NCI-H82 treated with DMSO at 0.1 percent for 48 hours (cell line): ENCODE results near the gene ORC1.

Experiments
- DNase-seq: peaks from one replicate; lab custom pipeline; 2025; ENCODE audit not compliant: unreplicated experiment; lab: John Stamatoyannopoulos, UW

ORC1 gene

DNA sequence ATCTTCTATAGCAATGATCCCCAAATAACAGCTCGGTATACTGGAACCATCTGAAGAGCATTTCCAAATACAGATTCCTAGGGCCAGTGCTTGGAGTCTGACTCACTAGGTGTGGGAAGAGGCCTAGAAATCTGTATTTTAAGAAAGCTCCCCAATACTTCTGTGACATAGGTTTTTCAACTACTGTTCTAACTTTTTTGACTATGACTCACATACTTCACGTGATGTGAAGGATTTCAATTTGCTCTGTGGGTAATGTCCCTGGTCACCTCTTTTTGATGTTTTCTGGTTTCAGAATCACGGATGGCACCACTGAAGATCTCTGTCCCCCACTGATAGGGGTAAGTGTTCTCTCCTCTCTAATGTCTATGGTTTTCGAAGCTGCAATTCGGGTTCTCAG is 11.0 kb downstream of the ORC1 start:
- no peak for DNase-seq

DNA sequence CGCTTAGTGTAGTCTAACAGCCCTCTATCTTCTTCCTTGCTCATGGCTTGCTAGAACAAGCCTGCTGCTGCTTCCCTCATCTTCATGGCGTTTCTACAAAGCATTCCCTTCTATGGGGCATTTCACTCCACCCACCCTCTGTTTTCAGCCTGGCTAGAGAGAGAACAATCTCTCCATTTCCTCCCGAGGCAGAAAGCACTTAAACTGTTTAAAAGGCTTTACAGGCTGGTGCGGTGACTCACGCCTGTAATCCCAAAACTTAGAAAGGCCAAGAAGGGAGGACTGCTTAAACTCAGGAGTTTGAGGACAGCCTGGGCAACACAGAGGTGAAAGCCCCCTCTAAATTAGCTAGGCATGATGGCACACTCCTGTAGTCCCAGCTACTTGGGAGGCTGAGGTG is 17.8 kb downstream of the ORC1 start:
- no peak for DNase-seq

DNA sequence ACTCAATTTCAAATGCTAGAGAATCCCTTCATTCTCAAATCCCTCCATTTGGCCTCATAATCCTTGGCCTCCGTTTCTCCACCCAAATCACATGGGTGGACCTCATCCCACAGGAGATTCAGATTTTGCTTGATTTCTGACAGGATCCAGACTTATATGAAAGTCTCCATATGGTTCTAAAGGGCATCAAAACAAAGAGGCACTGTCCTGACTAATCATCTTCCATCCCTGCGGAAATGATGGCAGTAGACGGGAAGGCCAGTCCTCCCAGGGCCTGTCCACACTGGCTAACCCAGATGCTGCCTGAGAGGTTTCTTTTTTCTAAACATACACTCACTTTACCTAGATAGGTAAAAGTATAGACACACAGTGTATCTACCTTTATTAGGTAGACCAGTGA is 18.8 kb downstream of the ORC1 start:
- DNase-seq, result no peak

DNA sequence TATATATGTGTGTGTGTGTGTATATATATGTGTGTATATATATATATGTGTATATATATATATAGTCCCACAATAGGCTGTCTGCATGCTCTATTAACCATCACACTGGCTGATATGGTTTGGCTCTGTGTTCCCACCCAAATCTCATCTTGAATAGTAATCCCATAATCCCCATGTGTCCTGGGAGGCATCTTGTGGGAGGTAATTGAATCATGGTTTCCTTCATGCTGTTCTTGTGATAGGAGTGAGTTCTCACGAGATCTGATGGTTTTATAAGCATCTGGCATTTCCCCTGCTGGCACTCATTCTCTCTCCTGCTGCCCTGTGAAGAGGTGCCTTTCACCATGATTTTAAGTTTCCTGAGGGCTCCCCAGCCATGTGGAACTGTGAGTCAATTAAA is 34.4 kb downstream of the ORC1 start:
- peak; percentile 64 for DNase-seq

DNA sequence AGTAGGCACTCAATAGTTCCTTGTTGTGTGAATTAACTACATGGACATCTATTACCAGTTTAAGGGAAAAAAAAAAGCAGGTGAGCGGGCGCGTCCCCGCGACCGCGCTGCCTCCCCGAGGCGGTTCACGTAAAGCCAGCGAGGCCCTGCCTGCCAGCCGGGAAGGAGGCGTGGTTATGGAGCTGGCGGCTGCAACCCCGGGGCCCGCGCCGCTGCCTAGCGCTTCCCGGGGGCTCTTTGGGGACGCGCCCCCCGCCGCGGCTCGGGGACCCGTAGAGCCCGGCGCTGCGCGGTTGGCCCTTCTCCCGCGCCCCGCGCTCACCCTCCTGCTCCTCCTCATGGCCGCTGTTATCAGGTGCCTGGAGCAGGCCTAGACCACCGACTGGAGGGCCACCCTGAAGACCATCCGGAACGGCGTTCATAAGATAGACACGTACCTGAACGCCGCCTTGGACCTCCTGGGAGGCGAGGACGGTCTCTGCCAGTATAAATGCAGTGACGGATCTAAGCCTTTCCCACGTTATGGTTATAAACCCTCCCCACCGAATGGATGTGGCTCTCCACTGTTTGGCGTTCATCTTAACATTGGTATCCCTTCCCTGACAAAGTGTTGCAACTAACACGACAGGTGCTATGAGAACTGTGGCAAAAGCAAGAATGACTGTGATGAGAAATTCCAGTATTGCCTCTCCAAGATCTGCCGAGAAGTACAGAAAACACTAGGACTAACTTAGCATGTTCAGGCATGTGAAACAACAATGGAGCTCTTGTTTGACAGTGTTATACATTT is 35.6 kb downstream of the ORC1 start:
- peak; percentile 15 for DNase-seq

DNA sequence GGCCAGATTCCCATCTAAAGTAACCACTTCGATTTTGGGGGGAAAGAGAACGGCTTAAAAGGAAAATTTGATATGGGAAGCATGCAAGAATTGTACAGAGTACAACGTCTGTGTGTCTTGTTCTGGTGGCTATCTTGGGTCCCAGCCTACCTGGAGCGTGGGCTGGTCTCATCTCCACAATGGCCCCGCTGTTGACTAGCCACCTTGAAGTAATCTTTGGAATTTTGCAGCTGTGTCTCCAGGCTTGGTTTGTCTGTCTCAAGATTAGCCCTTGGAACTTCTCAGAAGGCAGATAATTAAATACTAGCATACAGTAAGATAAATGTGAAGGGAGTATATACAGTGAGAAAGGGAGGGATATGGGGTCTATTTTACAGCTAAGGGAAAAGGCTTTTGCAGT is 37.0 kb downstream of the ORC1 start:
- DNase-seq, result no peak

DNA sequence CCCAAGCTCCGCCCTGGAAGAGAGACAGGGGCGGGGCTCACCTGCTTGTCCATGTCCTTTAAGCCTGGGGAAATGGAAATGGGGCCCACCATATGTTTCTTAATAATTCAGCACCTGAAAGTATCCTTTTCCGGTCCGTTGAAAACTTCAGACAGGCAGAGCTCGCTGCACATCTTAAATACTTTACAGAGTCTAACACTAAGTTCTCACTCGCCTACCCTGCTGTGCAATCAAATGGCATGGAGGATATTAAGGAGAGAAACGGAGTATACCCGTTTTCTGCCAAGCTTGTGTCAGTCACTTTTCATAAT is 37.8 kb downstream of the ORC1 start:
- DNase-seq, result no peak

DNA sequence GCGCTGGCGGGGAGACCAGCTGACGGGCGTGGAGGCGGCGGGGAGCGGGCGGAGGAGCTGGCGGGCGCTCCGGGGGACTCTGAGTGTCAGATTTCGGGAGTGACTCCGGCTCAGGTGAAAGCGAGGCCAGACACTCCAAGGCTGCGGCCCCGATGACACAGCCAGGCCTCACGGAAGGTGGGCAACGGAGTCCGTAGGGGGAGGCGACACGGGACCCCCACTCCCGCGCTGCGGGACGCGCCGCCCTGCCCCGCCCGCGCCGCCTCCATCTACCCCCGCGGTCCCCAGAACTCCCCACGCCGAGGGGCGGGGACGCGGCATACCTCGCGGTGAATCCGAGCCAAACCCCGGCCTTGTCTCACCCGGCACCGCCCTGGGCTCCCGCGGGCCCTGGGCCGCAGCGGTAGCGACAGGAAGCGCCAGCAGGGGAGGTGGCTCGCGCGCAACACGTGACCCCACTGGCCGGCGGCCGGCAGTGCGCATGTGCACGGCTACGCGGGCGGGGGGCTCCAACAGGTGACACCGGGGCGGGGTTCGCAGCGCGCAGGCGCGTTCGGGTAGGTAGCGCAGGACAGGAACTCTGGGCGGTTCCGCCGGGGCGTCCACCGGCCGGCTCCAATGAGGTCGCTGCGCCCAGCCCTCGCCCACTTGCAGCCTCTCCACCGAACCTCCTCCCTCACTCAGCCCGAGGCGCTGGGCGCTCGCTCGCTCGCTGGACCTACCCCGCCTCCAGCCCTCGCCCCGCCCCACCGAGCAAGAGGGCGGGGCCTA is 38.3 kb downstream of the ORC1 start, which contains the start of gene CC2D1B:
CC2D1B (minus strand) TSS at position 460 of the 771 bp plus-strand sequence. CDS start 1,585 bp downstream, outside the sequence.
- DNase-seq, result peak; percentile 95

DNA sequence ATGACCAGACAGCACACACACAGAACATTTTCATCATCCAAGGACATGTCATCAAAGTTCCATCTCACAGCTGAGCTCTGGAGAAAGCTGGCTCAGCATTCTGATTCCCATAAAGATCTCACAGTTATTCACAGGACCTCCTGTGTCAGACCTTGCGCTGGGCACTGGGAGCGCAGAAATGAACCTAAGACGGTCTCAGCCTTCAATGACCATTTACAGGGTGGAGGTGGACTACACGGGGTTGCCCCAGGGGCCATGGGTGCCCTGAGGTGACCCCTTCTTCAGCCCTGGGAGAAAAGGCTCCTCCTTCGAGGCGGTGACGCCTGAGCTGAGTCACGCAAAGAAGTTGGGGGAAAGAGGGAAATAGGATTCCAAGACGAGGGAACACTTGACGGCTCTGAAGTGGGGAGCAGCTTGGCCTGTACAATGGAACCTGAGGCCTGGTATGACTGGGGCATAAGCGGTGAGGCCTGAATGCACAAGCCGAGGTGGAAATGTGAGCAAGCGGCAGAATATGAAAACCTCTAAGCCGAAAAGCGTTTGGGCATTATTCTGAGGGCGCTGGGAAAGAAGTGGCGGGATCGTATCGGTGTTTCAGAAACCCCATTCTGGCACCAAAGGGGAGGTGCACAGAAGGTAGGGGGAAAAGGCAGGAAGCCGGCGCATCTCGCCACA is 39.0 kb downstream of the ORC1 start:
- no peak for DNase-seq

DNA sequence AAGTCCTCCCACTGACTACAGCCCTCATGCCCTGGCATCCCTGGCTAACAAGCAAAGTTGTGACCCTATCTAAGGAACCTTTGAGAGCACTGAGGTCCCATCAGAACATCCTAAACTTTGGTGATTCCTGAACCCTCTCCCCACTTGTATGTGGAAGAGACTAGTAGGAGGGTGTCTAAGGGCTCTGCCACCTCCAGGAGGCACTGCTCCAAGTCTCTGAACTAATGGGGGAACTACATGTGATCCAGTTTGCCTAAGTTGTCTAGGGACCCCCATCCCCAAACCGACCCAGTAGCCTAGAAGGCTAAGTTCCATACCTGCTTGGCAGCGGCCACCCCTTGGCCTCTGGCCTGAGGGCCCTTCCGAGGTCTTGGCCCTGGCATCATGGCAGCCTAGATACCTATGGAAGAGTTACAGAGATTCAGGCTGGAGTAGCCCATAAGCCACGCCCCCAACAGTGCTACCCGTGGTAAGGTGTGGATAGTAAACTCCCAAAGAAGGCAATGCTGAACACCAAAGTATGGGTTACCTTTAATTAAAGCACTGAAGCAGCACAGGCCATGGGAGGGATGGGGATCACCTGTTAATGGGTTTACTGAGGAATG is 39.9 kb downstream of the ORC1 start:
- no peak for DNase-seq

DNA sequence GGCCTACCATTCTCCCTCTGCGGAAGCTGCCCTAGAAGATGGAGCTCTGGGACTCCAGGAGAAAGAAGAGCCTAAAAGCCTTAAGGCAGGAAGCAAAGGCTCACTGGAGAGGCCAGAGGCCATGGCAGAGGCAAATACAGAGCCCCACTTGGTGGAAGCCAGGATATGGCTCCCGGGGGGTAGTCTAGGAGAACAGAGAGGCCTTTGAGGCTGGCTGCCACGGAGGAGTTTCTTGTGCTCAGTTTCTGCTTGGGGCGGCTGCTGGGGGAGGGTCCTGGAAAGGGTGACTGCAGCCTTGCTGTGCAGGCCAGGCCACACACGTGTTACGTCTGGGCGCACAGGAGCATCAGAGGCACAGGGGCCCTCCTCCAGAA is 43.6 kb downstream of the ORC1 start:
- DNase-seq, result no peak

DNA sequence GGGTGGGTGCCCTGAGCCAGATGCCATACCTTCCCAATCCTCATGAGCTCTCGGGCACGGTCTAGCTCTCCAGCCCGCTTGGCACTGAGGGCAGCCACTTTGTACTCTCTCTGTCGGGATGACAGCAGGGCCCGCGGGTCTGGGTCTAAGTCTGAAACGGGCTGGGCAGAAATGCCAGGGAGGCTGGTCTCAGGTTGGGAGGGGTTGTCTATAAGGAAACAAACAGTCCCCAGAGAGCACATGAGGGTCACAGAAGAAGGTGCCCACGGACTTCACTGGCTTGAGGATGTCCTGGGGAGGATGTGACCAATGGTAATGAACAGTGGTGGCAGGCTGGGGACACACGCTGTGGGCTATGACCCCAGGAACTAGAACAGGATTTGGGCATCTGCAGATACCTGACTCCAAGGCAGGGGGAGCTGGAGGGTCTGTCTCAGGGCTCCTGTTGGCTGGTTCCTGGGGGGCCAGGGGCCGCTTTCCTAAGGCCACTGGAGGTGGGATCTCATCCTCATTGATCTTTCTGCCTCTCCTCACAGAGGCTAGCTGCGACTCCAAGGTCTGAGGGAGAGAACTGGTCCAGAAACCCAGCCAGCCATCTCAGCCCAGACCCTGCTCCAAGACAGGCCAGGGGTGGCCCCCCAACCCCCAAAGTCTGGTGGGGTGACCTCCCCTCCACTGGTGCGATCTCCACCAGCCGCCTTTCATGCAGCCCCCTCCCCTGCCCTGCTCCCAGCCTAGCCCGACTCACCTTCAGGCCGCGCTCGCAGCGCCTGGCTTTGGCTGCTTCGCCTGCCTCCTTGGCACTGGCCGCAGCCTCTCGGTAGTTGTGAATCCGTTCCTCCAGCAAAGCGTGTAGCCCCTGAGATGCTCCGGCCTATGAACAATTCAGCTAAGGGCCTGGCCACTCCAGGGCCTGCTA is 44.3 kb downstream of the ORC1 start:
- DNase-seq, result no peak

DNA sequence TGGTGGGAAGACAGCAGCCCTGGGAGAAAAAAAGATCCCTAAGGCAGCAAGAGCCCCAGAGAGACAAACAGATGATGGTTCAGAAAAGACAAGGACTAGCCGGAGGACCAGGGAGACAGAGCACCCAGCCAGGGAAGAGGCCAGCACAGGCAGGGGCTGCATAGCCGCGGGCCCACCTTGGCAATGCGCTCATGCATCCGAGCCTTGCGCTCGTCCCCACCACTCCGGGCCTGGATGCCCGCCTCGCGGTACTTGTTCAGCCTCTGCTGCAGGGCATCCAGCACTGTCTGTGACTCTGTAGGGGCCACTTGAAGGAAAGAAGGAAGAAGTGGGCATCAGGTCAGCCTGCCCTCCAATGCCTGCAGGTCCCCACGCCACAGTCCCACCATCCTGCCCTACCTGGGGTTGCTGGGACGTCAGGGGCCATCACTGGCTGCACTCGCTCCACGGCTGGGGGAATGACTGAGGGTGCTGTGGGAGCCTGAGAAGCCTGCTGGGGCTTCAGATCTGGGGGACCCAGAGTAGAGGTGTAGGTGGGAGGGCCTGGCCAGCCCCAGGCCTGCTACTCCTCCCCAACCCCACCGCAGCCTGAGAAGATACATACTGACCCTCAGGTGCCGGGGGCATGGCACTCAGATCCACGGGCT is 45.2 kb downstream of the ORC1 start:
- no peak for DNase-seq

DNA sequence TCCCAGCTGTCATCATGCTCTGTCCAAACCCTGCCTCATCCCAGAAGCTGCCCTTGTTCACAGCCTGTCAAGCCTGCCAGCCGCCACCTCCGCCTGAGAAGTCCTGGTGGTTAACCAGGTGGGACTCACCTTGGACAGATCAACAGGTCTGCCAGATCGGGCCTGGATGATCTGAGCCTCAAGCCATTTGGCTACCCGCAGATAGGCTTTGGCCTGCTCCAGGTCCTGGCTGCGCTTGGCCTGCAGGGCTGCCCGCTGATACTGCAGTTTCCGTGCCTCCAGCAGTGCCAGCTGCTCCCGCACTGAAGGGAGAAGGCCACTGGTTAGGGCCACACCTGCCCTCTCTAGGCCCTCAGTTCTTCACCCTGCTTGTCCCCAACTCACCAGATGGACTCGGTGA is 46.8 kb downstream of the ORC1 start:
- no peak for DNase-seq

DNA sequence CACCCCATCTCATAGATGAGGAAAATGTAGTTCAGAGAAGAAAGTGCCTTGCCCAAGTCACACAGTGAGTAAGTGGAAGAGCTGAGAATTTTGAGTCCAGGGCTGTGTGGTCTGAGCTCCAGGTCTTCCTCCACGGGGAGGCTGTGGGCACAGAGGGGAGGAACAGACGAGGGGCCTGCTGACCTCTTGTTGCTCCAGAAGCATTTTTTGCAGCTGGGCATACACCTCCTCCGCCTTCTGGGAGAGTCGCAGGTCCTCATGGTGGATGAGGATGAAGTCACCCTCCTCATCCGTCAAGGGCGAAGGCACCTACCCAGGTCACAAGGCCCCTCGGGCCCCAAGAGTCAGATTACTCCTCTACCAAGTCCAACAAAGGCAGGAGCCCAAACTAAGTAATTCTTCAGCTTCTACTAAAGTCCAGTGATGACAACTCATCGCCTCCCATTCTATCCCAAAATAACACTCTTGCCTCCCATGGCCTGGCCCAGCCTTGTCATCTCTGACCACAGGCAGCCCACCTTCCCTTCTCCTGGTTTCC is 47.3 kb downstream of the ORC1 start:
- no peak for DNase-seq

DNA sequence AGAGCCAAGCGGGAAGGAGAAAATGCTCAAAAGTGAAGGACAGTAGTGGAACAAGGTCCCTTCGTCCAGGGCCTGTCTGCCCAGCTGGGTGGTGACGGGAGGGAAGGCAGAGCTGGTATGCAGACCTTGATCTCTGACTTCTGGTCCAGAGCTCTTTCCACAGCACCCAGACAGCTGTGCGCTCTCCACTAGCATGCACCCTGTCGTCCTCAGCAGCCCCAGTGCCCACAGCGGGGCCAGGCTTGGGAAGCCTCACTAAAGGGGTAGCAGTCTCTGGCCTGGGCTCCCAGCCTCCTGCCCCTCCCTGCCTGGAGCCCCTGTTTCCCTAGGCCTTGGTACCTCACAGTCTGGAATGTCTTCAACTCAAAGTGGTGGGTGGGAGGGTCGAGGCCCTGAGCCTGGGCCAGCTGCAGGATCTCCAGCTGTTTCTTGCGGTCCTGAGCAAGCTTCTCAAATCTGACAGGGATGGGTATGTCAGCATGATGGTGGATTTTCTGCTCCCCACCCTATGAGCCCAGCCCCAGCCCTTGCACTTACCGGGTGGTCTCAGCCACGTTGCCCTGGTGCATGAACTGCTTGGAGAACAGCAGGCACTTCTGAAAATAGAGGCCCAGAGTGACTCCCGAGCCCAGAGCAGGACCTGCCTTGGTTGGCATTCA is 48.2 kb downstream of the ORC1 start:
- no peak for DNase-seq

DNA sequence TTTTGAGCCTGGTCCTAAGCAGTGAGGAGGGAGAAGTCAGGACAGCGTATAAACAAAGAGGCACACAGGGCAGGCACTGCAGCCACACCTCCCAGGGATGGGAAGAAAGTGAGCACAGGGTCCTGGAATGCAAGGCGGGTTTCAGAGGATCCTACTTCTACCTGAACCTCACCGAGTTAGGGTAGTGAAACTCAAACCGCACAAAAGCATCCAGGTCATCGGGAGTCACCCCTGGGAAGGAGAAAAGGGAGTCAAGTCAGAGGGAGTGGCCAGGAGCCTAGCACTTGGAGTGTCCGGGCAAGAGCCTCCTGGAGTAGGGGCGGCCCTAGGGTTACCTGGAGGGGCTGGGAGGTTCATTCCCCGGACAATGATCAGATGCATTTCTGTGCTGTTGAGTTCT is 48.8 kb downstream of the ORC1 start:
- DNase-seq, result no peak

DNA sequence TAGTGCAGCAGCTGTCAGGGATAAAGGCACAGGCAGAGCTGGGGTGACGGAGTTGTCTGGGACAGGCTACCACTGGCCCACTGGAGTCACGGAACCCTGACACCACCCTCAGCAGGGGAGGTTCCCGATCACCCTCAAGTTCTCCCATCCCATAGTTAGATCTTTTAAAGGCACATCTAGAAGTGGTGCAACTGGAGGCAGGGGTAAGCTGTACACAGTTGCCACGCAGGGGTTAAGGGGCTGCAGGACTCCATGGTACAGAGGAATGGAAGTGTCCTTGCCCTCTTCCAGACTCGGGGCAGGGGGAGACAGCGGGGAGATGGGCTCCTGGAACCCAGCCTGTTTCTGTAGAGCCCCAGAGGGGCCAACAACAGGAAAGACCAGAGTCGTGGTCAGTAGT is 51.5 kb downstream of the ORC1 start:
- no peak for DNase-seq

DNA sequence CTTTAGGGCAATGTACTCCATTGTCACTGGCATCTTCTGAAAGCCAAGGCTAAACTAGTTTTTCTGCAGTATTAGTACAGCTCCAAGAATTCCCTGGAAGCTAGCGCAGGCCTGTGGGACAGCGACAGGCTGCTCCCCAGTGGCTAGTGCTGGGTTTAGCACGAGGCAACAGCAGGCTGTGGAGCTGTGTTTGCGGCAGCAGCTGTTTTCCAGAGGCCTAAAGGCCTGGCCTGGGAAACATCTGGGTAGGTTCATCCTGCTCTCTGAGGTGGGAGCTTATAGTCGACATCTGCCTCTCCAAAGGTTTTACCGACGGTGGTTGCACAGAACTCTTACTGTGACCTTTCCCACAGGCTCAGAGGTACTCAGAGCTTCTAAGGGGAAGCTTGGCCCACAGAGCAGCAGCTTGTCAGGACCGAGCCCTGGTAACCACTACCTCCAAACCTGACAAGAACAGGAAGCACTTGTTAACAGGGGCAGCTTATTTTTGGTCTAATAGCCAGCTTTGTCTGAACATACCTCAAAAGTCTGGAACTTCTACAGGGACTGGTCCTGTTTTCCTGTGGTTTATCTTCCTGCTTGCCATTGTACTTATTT is 55.4 kb downstream of the ORC1 start:
- DNase-seq, result peak; percentile 65
